Panc1 (cell line): ENCODE measurements around the gene NAPG. TPM values are rescaled to one million over a fixed set of nuclear protein-coding genes. Genes with fewer than 3 reads are reported as not detected.
"Not testable (repeated sequence)": the region's sequence is repeated elsewhere in the genome, so short reads cannot be mapped to it uniquely, and the experiment has no call there.

Source experiments
- ATAC-seq: fragments of 200-7000 bp; cut with Tn5 transposase; 2 replicates; pipeline ENCODE4 v1.9.1; 2020; ENCODE audit warnings: mild to moderate bottlenecking, moderate library complexity
- BruUV-seq: library from RNA; stranded (reverse); fragments of 400-500 nt; replicated peaks from 2 replicates; lab custom pipeline; 2021; lab: Mats Ljungman, UMichigan
- CTCF ChIA-PET: fragments of 300-600 bp; sonication (Branson Sonifier 250); formaldehyde crosslinking; loops from one replicate; lab custom pipeline; 2022; ENCODE audit warnings: antibody characterized with exemption; lab: Charles Lee
- POLR2A ChIA-PET: fragments of 300-600 bp; sonication (Branson Sonifier 250); formaldehyde crosslinking; loops from one replicate; lab custom pipeline; 2022; ENCODE audit warnings: antibody characterized with exemption; lab: Charles Lee
- DNase-seq: peaks from one replicate; pipeline ENCODE4 v3.0.0-alpha.2; 2010; ENCODE audit warnings: low read depth, low spot score
- H3K27ac ChIP-seq: 2 replicates; pipeline ENCODE4 v1.5.1; 2011; ENCODE audit warnings: mild to moderate bottlenecking, low read length, inconsistent platforms
- H3K27me3 ChIP-seq: fragments of 200-500 bp; sonication (Bioruptor generic); 2 replicates; pipeline ENCODE4 v1.6.0; 2014; ENCODE audit warnings: low read length, inconsistent platforms; ENCODE audit not compliant: control insufficient read depth, insufficient read depth
- H3K36me3 ChIP-seq: fragments of 200-500 bp; sonication (Bioruptor generic); 2 replicates; pipeline ENCODE4 v1.5.1; 2014; ENCODE audit warnings: inconsistent platforms, mild to moderate bottlenecking, low read length, moderate library complexity; ENCODE audit not compliant: control insufficient read depth, insufficient read depth
- H3K4me1 ChIP-seq: 2 replicates; pipeline ENCODE4 v1.5.1; 2011; ENCODE audit warnings: inconsistent platforms, mild to moderate bottlenecking, low read length, moderate library complexity; ENCODE audit not compliant: control insufficient read depth, insufficient read depth
- H3K4me3 ChIP-seq, 2 experiments: 2 replicates each; pipeline ENCODE4 v1.5.1; 2011 to 2012; ENCODE audit warnings: low read depth in 2 of 2, low read length in 2 of 2, mild to moderate bottlenecking in 2 of 2, inconsistent platforms in 1 of 2, moderate library complexity in 1 of 2
- H3K9me3 ChIP-seq: fragments of 200-500 bp; sonication (Bioruptor generic); 2 replicates; pipeline ENCODE4 v1.5.1; 2014; ENCODE audit warnings: low read depth, mild to moderate bottlenecking, inconsistent platforms, low read length, moderate library complexity; ENCODE audit not compliant: control insufficient read depth, insufficient read depth
- POLR2AphosphoS5 ChIP-seq: IDR thresholded peaks from 2 replicates; pipeline ENCODE4 v1.6.1; 2012; ENCODE audit warnings: mild to moderate bottlenecking, low read depth, low read length, moderate library complexity
- SIN3A ChIP-seq: IDR thresholded peaks from 2 replicates; pipeline ENCODE4 v1.6.1; 2012; ENCODE audit warnings: low read depth, mild to moderate bottlenecking, low read length, moderate library complexity, borderline replicate concordance; ENCODE audit not compliant: insufficient read depth
- TCF7L2 ChIP-seq: IDR thresholded peaks from 2 replicates; pipeline ENCODE4 v1.6.1; 2011; ENCODE audit warnings: mild to moderate bottlenecking, low read depth, low read length, inconsistent platforms
- in situ Hi-C: cut with HindIII; loops from 2 replicates; pipeline ENCODE4 v1.10.0; 2016; ENCODE audit warnings: low sequenced_read_pairs, low pct_unique_long_range_greater_than_20kb
- intact Hi-C: fragments of 100-400 bp; cut with micrococcal nuclease; formaldehyde crosslinking; loops from one replicate; pipeline ENCODE4 v1.10.0; 2022; ENCODE audit not compliant: unreplicated experiment
- total RNA-seq: library from RNA; stranded (reverse); gene quantifications from one replicate; pipeline ENCODE4 v1.2.1, GENCODE V29; 2021; ENCODE audit not compliant: unreplicated experiment
- TF ChIP-seq, protein P1 (sequence below), 2 experiments: IDR thresholded peaks; 2 replicates each; pipeline ENCODE4 v1.6.1; 2011 to 2012; ENCODE audit warnings: low read depth in 2 of 2, control low read depth in 1 of 2, low read length in 1 of 2, mild to moderate bottlenecking in 1 of 2, moderate library complexity in 1 of 2; ENCODE audit not compliant: insufficient read depth in 1 of 2
- TF ChIP-seq, protein P2 (sequence below): fragments of 450-650 bp; IDR thresholded peaks from 2 replicates; pipeline ENCODE4 v1.5.1; 2017; ENCODE audit warnings: mild to moderate bottlenecking

The NAPG gene
- total RNA-seq, 1 experiment from 2014 or later, result 27.8 TPM

DNA sequence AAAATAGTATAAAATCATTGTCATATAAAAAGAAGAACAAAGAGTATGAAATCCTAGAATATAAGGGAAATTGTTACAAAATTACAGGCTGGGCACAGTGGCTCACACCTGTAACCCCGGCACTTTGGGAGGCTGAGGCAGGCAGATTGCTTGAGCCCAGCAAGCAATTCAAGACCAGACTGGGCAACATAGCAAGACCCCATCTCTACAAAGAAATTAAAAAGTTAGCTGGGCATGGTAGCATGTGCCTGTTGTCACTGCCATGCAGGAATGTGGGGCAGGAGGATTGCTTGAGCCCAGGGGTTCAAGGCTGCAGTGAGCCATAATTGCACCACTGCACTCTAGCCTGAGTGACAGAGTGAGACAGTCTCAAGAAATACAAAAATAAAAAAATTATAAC is 44.8 kb downstream of the NAPG start:
- intact Hi-C loops, result no loop called here
- TF ChIP-seq POLR2AphosphoS5, result no peak
- TF ChIP-seq, protein P1, sequence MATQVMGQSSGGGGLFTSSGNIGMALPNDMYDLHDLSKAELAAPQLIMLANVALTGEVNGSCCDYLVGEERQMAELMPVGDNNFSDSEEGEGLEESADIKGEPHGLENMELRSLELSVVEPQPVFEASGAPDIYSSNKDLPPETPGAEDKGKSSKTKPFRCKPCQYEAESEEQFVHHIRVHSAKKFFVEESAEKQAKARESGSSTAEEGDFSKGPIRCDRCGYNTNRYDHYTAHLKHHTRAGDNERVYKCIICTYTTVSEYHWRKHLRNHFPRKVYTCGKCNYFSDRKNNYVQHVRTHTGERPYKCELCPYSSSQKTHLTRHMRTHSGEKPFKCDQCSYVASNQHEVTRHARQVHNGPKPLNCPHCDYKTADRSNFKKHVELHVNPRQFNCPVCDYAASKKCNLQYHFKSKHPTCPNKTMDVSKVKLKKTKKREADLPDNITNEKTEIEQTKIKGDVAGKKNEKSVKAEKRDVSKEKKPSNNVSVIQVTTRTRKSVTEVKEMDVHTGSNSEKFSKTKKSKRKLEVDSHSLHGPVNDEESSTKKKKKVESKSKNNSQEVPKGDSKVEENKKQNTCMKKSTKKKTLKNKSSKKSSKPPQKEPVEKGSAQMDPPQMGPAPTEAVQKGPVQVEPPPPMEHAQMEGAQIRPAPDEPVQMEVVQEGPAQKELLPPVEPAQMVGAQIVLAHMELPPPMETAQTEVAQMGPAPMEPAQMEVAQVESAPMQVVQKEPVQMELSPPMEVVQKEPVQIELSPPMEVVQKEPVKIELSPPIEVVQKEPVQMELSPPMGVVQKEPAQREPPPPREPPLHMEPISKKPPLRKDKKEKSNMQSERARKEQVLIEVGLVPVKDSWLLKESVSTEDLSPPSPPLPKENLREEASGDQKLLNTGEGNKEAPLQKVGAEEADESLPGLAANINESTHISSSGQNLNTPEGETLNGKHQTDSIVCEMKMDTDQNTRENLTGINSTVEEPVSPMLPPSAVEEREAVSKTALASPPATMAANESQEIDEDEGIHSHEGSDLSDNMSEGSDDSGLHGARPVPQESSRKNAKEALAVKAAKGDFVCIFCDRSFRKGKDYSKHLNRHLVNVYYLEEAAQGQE (IDR thresholded peaks at IDR 0.05; ENCODE audit: insufficient read depth in 1 of 2, low read depth in 2 of 2, low read length in 1 of 2), result no peak
- TF ChIP-seq, protein P2, sequence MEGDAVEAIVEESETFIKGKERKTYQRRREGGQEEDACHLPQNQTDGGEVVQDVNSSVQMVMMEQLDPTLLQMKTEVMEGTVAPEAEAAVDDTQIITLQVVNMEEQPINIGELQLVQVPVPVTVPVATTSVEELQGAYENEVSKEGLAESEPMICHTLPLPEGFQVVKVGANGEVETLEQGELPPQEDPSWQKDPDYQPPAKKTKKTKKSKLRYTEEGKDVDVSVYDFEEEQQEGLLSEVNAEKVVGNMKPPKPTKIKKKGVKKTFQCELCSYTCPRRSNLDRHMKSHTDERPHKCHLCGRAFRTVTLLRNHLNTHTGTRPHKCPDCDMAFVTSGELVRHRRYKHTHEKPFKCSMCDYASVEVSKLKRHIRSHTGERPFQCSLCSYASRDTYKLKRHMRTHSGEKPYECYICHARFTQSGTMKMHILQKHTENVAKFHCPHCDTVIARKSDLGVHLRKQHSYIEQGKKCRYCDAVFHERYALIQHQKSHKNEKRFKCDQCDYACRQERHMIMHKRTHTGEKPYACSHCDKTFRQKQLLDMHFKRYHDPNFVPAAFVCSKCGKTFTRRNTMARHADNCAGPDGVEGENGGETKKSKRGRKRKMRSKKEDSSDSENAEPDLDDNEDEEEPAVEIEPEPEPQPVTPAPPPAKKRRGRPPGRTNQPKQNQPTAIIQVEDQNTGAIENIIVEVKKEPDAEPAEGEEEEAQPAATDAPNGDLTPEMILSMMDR, result no peak
- no peak for ATAC-seq
- Histone ChIP-seq H3K4me3 (no peak overlapping the region), H3K9me3 (no peaks in the 10 kb centered on the region), H3K27me3 (no peaks in the 10 kb centered on the region), H3K4me1 (no peaks in the 10 kb centered on the region), H3K36me3 (no peaks in the 10 kb centered on the region), H3K27ac (no peak overlapping the region)
- in situ Hi-C loops, result no loop called here
- POLR2A ChIA-PET, result no interaction called here
- no TSS peak for BruUV-seq
- CTCF ChIA-PET, result interaction anchor here (0.6 kb wide), 1 partner anchor 20 kb away, joined by 3 read pairs; no protein-coding TSS in a partner anchor
- no peak for DNase-seq

DNA sequence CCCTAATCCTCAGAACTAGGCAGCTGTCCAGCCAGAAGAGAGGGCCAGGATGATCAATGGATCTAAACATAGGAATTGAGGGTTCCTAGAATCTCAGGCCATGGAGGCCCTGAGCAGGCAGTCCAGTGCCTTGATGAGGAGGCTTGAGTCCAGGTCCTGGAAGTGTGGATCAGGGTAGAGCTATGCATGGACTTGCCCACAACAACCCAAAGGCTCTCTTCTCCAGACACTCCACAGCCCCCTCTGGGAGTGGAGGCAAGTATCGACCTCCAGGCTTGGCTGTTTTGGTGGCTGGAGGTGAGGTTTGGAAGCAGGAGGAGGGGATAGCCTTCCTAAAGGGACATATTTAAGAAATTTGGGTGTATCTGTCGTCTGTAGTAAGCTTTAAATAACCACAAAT is 45.7 kb downstream of the NAPG start:
- no TSS peak for BruUV-seq
- Histone ChIP-seq H3K36me3 (no peaks in the 10 kb centered on the region), H3K27me3 (no peaks in the 10 kb centered on the region), H3K9me3 (no peaks in the 10 kb centered on the region), H3K4me1 (no peaks in the 10 kb centered on the region), H3K27ac (no peak overlapping the region), H3K4me3 (no peak overlapping the region)
- in situ Hi-C loops, result no loop called here
- no peak for DNase-seq
- TF ChIP-seq, protein P1 (IDR thresholded peaks at IDR 0.05; ENCODE audit: insufficient read depth in 1 of 2, low read depth in 2 of 2, low read length in 1 of 2), result no peak
- TF ChIP-seq, protein P2, result no peak
- TF ChIP-seq POLR2AphosphoS5, result no peak
- no peak for TF ChIP-seq TCF7L2
- TF ChIP-seq SIN3A, result no peak
- ChIA-PET POLR2A (no interaction called here), CTCF (interaction anchor here (1.2 kb wide), 1 partner anchor 11 kb away, joined by 4 read pairs; no protein-coding TSS in a partner anchor)
- ATAC-seq, result no peak
- intact Hi-C loops, result no loop called here

DNA sequence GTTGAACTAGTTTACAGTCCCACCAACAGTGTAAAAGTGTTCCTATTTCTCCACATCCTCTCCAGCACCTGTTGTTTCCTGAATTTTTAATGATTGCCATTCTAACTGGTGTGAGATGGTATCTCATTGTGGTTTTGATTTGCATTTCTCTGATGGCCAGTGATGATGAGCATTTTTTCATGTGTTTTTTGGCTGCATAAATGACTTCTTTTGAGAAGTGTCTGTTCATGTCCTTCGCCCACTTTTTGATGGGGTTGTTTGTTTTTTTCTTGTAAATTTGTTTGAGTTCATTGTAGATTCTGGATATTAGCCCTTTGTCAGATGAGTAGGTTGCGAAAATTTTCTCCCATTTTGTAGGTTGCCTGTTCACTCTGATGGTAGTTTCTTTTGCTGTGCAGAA is 47.4 kb downstream of the NAPG start:
- POLR2A ChIA-PET, result not testable (repeated sequence)

DNA sequence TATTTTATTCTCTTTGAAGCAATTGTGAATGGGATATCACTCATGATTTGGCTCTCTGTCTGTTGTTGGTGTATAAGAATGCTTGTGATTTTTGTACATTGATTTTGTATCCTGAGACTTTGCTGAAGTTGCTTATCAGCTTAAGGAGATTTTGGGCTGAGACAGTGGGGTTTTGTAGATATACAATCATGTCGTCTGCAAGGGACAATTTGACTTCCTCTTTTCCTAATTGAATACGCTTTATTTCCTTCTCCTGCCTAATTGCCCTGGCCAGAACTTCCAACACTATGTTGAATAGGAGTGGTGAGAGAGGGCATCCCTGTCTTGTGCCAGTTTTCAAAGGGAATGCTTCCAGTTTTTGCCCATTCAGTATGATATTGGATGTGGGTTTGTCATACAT is 48.6 kb downstream of the NAPG start:
- H3K36me3 ChIP-seq, POLR2A ChIA-PET, in situ Hi-C loops, H3K4me3 ChIP-seq, DNase-seq, H3K9me3 ChIP-seq, H3K4me1 ChIP-seq, BruUV-seq, intact Hi-C loops, H3K27me3 ChIP-seq, H3K27ac ChIP-seq, ATAC-seq, CTCF ChIA-PET: not testable (repeated sequence)

More for the DNA sequence above, 47.4 kb downstream of the NAPG start:
- H3K27ac ChIP-seq, intact Hi-C loops, H3K4me3 ChIP-seq, ATAC-seq, H3K27me3 ChIP-seq, H3K9me3 ChIP-seq, H3K36me3 ChIP-seq, H3K4me1 ChIP-seq, in situ Hi-C loops, DNase-seq, BruUV-seq, CTCF ChIA-PET: not testable (repeated sequence)
